ENCODE measurements around the gene IMMP2L.
"Not testable (repeated sequence)": the region's sequence is repeated elsewhere in the genome, so short reads cannot be mapped to it uniquely, and the experiment has no call there.

Gene IMMP2L

DNA sequence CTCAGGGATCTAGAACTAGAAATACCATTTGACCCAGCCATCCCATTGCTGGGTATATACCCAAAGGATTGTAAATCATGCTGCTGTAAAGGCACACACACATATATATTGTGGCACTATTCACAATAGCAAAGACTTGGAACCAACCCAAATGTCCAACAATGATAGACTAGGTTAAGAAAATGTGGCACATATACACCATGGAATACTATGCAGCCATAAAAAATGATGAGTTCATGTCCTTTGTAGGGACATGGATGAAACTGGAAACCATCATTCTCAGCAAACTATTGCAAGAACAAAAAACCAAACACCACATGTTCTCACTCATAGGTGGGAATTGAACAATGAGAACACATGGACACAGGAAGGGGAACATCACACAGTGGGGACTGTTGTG lies 56.9 kb downstream of the IMMP2L start:
- DNase-seq: not testable (repeated sequence)

DNA sequence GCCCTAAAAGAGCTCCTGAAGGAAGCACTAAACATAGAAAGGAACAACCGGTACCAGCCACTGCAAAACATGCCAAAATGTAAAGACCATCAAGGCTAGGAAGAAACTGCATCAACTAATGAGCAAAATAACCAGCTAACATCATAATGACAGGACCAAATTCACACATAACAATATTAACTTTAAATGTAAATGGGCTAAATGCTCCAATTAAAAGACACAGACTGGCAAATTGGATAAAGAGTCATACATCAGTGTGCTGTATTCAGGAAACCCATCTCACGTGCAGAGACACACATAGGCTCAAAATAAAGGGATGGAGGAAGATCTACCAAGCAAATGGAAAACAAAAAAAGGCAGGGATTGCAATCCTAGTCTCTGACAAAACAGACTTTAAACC lies 60.5 kb downstream of the IMMP2L start:
- DNase-seq: not testable (repeated sequence)

DNA sequence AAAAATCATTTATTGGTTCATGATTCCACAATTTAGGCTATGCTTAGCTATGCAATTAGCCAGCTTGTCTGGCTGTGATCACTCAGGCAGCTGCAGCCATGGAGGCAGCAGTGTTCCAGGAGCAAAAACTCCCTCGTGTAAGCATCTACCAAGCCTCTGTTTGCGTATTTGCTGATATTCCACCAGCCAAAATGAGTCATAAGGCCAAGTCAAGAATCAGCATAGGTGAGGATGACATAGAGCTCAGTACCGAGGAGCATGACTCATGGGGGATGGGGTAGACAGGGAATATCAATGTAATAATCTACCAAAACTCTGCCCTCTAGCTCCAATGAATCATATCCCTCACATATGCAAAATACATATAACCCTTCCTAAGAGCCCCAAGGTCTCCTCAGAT lies 63.3 kb downstream of the IMMP2L start:
- DNase-seq: no peak

- DNase-seq: no peak
Measured at GRCh38 chr7:111498391-111499007, 63.8 kb downstream of the IMMP2L start.

GRCh38 chr7:111495173-111495810 lies 67.0 kb downstream of the IMMP2L start:
- no peak for DNase-seq

GRCh38 chr7:111492234-111492633 lies 70.1 kb downstream of the IMMP2L start:
- DNase-seq: no peak

DNA sequence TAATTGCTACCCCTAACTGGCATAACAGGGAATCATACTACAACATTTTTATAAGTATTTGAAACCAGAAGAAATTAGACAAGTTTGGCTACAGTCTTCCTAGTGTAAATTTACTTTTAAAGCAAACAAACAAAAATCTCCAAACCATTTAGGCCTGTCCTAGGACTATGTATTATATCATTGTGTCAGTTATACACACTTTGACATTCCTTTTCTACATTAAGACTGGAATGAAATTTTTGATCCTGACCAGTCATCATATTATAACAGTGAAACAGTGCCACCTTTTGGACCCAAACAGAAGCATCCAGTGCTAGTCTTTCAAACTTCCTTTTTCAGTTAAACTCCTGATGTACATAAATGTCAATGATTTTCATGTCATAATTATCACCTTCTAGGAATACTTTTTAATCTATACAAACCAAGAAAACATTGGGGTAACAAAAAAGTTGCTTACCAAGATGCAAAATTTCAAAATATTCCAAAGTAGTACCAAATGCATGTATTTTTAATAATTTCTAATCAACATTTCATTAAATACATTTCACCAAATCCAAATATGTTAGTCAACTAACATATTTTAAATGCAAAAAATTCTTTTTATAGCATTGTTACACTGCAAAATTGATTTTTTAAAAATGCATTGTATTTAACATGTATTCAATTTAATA lies 75.7 kb downstream of the IMMP2L start:
- DNase-seq: peak; percentile 26

DNA sequence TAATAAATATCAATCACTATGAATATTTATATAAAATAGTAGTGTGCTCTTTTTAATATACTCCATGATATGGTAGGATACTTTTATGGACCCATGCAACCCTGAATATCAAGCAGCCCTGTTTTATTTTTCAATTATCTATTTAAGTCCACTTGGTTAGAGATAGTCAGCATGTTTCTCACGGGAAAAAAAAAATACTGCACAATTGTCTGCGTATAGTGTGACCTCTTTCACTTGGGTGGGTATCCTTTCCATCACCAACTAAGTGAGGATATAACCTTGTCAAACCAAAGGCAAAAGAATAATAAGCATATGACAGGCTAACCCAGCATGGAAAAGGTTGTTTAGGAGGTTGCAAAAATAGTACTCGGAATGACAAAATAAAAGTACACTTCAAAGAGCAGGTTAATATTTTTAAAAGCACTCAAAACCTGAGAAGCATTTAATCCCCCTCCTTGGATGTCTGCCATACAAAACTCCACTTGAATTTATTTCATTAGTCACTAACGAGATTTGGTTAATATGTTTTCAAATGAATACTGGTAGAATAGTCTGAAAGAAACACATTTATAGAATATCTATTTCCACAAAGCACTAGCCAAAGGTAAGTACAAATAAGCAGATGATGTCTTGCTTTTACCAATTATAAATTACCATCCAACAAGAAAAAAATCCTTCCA lies 76.5 kb downstream of the IMMP2L start:
- no peak for DNase-seq

- no peak for DNase-seq
Measured at GRCh38 chr7:111483078-111483477, 79.2 kb downstream of the IMMP2L start.

DNA sequence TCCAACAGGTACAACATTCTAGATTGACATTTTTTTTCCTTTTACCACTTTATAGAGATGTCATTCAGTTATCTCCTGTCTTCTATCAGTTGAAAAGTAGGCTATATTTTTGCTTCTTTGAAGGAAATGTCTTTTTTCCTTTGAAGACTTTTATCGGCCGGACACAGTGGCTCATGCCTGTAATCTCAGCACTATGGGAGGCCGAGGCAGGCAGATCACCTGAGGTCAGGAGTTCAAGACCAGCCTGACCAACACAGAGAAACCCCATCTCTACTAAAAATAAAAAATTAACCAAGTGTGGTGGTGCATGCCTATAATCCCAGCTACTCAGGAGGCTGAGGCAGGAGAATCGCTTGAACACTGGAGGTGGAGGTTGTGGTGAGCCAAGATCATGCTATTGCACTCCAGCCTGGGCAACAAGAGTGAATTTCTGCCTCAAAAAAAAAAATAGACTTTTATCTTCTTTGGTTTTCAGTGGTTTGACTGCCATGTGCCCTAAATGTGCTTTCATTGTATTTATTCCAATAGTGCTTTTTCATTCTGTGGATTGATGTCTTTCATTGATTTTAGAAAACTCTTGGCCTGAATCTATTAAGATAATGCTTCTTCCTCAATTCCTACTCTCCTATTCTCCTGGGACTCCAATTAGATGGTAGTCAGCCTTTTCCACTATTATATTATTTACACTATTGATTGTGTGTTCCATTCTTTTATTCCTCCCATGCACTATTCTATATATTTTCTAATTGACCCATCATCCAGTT lies 84.6 kb downstream of the IMMP2L start:
- DNase-seq: no peak

GRCh38 chr7:111476586-111477293 lies 85.6 kb downstream of the IMMP2L start:
- no peak for DNase-seq

DNA sequence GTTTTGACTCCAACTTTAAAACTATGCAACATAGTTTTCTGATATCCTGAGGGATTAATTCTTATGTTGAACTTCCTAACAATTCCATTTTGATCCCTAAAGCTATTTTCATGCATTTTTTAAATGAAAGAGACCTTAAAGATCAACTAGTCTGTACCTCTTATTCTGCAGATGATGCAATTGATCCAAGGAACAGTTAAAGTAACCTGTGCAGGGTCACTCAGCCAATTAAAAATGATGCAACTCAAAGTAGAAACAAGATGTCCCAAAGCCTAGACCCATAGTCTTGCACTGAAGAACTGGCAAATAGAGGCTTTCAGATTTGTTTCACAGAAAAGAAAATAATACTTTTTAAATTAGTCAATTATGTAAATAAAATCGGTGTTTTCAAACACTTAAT lies 86.3 kb downstream of the IMMP2L start:
- no peak for DNase-seq

- no peak for DNase-seq
Measured at GRCh38 chr7:111475419-111475748, 86.9 kb downstream of the IMMP2L start.

DNA sequence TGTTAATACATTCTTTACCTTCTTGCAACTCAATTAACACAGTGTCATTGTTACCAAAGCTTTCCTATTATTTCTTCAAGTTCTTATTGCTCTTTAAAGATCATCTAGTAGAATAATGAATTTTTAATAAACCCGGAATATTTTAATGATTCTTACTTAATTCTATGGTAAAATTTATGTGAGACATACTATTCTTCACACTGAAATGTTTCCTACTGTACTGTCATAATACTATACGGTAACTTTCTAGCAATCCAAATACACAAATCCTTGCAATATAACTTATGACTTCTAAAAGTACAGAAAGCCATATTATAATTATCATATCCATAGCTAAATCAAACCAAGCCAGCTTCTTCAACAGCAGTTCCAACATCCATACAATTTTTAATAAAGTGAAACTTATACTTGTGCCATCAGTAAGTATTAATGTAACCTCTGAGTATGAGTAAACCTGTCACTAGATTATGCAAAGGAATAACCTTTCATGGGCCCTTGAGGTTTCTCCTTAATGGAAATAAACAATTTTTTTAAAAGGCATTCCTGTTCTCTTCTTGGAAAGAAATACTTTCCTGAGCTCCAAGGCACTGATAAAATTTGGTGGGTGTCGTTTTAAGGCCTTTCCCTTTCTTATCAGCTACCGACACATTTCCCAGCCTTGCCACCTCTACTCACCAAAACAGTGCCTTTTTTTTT lies 87.4 kb downstream of the IMMP2L start:
- DNase-seq: no peak

GRCh38 chr7:111473449-111474198 lies 88.7 kb downstream of the IMMP2L start:
- no peak for DNase-seq

DNA sequence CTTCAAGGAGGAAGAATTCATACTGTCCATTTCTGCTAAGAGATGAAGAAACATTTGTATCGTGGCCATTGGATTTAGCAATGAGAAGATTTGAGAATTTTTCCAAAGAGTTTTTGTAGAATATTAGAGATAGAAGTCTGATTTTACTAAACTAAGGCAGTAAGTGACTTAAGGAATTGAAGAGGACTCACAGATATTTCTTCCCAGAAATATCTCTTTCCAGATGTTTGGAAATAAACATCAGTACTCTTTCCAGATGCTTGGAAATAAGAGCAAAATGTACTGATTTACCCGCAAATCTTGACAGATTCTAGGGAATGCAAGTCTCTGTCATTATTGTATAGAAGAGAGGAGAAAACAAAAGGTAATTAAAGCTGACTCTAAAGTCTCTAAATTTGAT lies 91.3 kb downstream of the IMMP2L start:
- DNase-seq: no peak

GRCh38 chr7:111469894-111470293 lies 92.4 kb downstream of the IMMP2L start:
- not testable (repeated sequence) for DNase-seq

DNA sequence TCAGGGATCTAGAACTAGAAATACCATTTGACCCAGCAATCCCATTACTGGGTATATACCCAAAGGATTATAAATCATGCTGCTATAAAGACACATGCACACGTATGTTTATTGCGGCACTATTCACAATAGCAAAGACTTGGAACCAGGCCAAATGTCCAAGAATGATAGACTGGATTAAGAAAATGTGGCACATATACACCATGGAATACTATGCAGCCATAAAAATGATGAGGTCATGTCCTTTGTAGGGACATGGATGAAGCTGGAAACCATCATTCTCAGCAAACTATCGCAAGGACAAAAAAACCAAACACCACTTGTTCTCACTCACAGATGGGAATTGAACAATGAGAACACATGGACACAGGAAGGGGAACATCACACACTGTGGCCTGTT lies 96.5 kb downstream of the IMMP2L start:
- DNase-seq: not testable (repeated sequence)

DNA sequence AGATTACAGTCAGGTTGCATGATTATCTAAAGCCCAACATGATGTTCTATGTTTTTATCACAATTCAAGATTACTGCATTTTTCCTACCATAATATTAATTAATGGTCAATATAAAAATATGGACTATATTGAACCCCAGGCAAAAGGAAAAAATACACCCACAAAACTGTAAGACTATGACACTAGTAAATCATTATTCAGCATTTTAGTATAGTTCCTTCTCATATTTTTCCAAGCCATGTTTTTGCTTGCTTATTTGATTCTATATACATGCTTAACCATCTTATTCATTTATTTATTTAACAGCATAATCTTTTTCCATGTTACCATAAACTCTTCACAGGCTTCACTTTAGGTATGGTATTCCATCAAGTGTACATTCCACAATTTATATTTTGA lies 101.6 kb downstream of the IMMP2L start:
- DNase-seq: no peak

DNA sequence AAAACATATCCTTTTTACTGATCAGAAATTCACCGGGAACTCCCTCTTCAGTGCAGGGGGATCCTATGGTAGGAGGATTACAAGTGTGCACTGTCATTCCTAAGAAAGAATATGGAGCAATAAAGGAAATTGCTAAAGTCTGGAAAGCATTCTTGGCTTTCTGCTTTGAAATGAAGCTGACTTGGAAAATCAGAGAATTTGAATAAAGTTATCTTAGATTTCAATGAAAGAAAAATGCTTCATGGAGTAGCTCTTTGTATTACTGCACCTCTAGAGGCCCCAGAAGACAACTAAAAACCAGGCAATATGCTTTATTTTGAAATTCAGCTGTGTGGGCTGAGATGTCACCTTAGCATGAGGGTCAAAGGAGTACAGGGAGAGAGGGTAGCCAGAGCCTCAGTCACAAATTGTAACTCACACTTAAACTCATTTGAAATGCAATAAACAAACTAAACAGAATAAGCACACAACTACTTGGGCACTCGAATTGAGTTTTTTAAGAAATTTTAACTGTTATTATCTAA lies 102.5 kb downstream of the IMMP2L start:
- no peak for DNase-seq

Data from CD4-positive, alpha-beta T cell treated with Interleukin-21 for 1 hour (primary cell).